ENCODE measurements around the gene HELZ.

DNA sequence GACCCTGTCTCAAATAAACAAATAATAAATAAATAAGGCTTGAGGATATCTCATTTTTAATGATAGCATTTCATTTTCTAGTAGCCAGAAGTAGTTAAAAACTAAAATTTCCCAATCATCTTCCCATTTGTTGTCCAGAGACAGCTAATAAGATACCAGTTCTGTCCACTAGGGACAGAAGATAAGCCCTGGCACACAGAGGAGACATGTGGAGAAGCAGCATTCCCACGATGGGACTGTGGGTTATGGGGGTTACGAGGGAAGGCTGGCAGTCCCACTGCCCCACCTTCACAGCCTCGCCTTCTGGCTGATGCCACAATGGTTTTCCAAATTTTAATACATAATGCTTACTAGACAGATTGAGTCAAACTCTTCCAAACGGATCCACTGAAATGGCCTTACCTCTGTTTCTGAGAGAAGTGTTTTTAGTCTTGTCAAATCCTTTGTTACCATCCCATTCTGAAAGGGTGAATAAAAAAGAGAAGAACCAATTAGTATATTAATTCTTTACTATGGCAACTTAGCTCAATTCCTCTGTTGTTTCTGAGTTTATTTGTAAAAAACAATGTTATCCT lies 44.2 kb downstream of the HELZ start:
- TF ChIP-seq, protein P1, sequence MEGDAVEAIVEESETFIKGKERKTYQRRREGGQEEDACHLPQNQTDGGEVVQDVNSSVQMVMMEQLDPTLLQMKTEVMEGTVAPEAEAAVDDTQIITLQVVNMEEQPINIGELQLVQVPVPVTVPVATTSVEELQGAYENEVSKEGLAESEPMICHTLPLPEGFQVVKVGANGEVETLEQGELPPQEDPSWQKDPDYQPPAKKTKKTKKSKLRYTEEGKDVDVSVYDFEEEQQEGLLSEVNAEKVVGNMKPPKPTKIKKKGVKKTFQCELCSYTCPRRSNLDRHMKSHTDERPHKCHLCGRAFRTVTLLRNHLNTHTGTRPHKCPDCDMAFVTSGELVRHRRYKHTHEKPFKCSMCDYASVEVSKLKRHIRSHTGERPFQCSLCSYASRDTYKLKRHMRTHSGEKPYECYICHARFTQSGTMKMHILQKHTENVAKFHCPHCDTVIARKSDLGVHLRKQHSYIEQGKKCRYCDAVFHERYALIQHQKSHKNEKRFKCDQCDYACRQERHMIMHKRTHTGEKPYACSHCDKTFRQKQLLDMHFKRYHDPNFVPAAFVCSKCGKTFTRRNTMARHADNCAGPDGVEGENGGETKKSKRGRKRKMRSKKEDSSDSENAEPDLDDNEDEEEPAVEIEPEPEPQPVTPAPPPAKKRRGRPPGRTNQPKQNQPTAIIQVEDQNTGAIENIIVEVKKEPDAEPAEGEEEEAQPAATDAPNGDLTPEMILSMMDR (IDR thresholded peaks at IDR 0.05) = no peak
- no peak for TF ChIP-seq POLR2A (IDR thresholded peaks at IDR 0.05)

All from prostate gland (tissue), 2 donors.